Measurements from ENCODE around the gene SULT1A1.
"Not testable (repeated sequence)": the region's sequence is repeated elsewhere in the genome, so short reads cannot be mapped to it uniquely, and the experiment has no call there.

SULT1A1 gene

DNA sequence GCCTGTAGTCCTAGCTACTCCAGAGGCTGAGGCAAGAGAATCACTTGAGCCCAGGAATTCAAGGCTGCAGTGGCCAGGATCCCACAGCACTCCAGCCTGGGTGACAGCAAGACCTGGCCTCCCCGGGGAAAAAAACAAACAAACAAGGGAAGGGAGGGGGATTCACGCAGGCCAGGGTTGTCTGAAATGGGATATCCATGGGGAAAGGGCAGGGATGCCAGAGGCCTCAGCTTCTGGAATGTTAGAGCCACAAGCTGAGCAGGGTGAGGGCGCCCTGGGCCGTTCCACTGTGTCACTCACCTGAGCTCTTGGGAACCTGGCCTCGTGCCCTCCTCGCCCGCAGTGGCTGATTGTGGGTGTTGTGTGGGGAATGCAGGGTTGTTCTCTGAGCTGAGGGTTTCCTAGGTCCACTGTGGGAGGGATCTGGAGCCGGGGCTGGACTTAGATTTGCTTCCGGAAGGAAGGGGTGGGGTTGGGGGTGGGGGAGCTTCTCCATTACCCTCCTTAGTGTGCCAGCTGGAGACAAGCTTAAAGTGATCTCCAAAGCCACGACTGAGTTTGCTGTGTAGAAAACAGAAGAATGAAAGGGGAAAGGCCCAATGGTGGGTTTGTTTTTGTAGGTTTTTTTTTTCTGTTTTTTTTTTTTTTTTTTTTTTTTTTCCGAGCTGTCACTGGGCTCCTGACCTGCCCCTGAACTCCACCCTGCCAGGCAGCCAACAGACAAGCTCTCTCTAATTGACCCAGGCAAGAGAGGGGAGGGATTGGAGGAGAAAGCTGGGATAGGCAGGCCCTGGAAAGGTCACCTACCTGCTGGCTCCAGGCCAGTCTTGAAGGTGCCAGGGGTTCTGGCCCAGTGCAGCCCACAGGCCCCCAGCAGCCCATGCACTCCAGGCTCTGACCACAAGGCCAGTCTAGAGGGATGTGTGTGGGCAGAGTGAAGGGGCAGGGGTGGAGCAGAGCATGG, at the start of gene SULT1A1:
TSS of gene SULT1A1 (minus strand) at position 414 of the 964 bp plus-strand sequence. CDS start 1,189 bp downstream, outside the sequence.
- DNase-seq, result no peak

DNA sequence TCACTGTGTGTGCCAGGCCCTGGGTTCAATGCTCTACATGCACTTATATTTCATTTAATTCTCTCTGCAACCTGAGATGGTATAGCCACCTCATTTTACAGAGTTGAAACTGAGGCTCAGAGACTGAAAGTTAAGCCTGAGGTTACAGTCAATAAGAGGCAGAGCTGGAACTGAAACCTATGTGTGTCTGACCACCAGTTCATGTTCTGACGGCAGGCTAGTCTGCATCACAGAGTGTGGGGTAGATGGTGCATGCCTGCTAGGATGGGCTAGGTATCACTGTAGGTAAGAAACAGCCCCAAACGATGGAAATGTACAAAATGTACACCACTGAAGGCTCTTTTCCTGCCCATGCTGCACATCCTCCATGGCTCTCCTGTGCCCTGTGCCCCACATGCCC, 30.1 kb upstream of the SULT1A1 start:
- not testable (repeated sequence) for DNase-seq

DNA sequence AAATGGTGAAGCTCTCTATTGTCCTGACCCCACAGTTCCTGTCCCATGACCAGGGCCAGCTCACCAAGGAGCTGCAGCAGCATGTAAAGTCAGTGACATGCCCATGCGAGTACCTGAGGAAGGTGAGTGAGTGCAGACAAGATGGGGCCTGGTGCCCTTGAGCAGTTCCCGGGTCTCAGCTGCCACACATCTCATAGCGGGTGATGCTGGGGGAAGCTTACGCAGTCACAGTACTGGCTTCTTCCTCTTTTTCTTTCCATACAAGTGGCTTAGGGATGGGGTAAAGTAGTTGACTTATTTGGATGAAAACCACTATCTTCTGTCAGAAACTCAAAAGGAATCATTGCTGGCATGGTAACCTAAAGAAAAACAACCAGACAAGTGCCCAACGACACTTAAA, 28.5 kb upstream of the SULT1A1 start:
- DNase-seq, result not testable (repeated sequence)

DNA sequence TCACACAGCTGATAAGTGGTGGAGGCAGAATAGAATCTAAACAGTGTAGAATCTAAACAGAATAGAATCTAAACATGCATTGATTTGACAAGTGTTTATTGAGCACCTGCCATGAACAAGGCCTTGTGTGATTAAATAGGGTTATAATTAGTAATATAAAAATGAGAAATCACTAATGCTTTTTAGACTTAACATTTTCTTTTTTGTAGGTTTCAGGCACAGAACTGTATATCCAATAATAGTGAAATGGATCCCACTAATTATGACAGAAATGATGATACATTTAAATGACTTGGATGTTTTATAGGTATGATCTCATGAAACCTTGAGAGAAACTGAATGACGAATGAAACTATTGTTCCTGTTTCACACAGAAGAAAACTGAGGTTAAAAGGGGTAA, 27.9 kb upstream of the SULT1A1 start, which contains the start of gene NPIPB8:
TSS of gene NPIPB8 (plus strand) at position 301 of the 400 bp plus-strand sequence. CDS start 296 bp downstream, outside the sequence.
- DNase-seq, result not testable (repeated sequence)

DNA sequence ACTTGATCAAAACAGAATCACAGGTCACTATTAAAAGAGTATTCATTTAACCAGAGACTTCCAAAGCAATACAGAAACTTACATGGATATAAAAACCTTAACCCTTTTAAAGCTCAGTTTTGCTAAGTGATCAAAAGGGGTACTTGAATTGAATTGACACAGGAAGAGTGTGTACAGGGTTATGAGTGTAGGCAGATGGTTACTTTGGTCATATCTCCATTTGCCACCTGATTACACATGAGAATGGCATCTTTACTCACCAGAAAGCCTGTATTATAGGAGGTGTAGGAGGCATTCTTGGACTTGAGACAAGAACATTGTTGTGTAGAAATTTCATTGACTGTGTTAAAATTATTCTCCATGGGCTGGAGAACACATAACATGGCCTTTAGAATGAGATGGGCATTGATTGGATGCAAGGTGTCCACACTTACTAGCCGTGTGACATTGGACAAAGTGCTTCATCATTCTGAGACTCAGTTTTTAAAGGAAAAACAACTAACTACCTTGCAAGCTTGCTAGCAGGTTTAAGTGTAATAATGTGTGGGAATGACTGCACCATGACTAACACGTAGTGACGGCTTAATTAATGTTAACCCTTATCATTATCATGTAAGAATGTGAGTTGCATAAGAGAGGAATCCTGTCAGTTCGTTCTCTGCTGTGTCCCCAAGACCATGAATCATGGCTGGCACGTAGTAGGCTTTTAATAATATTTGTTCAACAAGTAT, 26.4 kb upstream of the SULT1A1 start:
- not testable (repeated sequence) for DNase-seq

DNA sequence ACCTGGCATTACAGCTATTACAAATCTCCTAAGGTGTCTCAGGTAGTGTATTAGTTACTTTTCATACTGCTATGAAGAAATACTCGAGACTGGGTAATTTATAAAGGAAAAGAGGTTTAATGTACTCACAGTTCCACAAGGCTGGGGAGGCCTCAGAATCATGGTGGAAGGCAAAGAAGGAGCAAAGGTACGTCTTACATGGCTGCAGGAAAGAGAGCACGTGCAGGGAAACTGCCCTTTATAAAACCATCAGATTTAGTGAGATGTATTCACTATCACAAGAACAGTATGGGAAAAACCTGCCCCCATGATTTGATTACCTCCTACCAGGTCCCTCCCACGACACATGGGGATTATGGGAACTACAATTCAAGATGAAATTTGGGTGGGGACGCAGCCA, 21.1 kb upstream of the SULT1A1 start:
- DNase-seq, result not testable (repeated sequence)

DNA sequence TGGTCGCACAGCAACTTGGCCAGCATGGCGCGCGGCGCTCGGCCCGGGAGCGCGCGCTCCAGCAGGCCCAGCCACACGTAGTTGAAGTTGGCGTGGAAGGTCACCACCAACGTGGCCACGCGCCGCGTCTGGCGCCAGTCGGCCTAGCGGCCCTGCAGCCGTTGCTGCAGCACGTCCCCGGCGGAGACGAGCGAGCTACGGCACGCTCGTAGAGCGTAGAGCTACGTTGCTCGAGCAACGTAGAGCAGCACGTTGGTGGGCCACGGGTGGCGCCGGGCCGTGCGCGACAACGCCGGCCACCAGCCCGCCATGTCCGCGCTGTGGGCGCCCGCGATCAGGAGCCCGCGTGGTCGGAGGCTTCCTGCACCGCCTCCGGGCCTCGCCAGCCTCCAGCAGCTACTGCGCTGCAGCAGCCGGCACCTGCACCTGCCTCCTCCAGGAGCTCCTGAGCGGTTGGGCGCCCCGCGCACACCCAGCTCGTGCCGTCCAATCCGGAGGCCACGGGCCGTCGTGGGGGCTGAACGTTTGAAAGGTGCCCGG, 13.4 kb upstream of the SULT1A1 start:
- peak; percentile 18 to 47 (median 43) for DNase-seq

DNA sequence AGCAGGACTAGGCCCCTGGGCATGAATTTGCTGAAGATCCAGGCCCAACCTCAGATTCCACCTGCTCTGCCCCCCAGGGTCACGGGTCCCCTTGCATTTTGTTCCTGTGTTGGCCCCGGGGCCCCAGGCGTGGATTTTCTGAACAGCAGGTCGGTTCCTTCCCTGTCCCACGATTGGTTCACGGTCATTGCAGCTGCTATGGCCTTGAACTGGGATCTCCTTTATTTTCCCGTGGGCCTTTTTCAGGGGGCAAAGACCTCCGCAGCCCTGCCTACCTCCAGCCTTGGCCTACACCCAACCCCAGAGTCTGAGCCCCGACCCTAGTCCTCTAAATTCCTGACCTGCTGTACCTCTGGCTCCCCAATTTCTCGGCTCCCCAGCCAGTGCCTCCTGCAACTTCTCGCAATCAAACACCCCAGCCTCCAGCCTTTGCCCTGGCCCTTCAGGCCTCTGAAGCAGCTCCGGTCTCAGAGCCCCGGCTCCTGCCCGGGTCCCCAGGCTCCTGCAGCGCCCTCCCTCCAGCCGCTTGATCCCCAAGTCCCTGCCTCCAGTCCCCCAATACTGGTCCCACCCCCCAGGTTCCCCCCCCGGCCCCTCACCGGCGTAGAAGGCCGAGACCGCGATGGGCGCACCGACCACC, 12.8 kb upstream of the SULT1A1 start:
- DNase-seq, result not testable (repeated sequence)

DNA sequence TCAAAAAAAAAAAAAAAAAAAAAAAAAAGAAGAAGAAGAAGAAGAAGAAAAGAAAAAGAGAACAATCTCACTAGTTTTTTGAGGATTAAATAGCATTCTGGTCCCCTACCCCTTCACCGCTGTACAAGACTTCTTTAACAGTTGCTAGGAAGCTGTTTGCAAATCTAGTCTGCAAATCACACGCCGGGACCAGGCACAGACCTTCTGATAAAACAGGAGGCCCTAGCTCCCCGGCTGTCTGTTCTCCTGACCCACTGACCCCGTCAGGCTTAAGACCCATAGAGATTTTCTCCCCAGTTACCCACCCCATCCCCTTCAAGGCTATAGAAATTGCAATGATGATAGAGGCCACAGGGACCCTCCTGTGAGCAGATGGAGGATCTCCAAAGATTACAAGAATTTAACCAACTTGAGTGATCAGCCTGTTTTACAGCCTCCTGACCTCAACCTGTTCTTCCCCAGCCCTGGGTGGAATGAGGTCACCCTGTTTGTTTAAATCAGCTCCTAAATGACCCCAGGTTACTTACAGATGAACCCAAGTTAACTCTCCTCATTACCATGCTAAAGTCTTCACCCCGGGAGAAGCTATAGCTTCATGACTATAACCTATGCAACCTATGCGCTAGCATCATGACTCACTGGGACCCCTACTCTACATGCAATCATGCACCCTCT, 11.8 kb upstream of the SULT1A1 start:
- DNase-seq, result no peak

DNA sequence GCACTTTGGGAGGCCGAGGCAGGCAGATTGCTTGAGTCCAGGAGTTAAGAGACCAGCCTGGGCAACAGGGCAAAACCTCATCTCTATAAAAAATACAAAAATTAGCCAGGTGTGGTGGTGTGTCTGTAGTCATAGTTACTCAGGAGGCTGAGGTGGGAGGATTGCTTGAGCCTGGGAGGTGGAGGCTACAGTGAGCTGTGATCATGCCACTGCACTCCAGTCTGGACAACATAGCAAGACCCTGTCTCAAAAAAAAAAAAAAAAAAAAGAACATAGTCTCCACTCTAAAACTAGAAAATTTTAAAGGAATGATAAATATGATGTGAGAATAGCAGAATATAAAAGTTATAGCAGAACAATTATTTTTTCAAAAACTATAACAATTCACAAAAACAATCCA, 10.5 kb upstream of the SULT1A1 start:
- not testable (repeated sequence) for DNase-seq

DNA sequence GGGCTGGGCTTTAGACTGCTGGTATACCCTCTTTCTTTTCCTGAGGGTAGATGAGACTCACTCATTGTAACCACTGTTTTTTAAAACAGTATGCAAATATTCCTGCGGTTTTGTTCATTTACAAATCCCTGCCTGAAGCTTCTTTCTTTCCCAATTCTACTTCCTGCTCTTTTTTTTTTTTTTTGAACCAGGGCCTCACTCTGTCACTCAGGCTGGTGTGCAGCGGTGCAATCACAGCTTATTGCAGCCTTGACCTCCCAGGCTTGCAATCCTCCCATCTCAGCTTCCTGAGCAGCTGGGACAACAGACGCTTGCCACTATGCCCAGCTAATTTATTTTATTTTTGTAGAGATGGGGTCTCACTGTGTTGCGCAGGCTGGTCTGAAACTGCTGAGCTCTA, 8.0 kb upstream of the SULT1A1 start:
- no peak for DNase-seq

DNA sequence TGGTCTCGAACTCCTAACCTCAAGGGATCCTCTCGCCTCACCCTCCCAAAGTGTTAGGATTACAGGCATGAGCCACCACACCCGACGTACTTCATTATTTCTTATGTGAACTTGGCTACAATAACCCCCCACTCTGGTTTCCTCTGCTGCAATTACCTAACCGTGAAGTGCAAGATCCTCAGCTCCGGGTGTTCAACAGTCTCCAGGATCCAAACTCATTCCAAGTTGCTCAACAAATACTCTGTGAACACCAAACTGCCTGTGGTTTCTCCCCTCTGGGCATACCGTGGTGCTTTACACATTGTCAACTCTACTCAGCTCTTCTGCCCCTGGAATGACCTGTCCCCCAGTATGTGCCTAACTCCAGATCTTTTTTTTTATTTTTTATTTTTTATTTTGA, 6.8 kb upstream of the SULT1A1 start:
- DNase-seq, result no peak

DNA sequence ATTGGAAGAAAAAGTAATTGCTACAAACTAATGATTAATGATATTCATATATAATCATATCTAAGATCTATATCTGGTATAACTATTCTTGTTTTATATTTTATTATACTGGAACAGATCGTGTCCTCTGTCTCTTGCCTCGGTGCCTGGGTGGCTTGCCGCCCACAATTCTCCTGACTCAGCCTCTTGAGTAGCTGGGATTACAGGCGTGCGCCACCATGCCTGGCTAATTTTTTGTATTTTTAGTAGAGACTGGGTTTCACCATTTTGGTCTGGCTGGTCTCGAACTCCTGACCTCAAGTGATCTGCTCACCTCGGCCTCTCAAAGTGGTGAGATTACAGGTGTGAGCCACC, 6.4 kb upstream of the SULT1A1 start:
- DNase-seq, result not testable (repeated sequence)

DNA sequence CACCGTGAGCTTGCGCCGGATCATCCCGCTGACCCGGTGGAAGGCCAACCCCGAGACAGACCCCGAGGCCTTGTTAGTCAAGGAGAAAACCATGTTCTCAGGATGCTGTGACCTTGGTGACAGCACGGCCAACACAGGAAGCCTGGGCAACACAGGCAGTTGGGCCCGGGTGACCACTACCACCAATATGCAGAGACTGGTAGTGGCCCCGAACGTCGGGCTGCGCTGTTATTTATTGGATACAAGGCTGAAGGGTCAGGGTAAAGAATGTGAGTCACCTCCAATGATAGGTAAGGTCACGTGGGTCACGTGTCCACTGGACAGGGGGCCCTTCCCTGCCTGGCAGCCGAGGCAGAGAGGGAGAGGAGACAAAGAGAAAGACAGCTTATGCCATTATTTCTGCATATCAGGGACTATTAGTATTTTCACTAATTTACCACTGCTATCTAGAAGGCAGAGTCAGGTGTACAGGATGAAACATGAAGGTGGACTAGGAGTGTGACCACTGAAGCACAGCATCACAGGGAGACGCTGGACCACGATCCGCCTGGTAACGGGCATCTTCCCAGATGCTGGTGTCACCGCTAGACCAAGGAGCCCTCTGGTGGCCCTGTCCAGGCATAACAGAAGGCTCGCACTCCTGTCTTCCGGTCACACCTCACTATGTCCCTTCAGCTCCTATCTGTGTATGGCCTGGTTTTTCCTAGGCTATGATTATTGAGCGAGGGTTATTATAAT, 5.8 kb upstream of the SULT1A1 start:
- DNase-seq, result not testable (repeated sequence)

DNA sequence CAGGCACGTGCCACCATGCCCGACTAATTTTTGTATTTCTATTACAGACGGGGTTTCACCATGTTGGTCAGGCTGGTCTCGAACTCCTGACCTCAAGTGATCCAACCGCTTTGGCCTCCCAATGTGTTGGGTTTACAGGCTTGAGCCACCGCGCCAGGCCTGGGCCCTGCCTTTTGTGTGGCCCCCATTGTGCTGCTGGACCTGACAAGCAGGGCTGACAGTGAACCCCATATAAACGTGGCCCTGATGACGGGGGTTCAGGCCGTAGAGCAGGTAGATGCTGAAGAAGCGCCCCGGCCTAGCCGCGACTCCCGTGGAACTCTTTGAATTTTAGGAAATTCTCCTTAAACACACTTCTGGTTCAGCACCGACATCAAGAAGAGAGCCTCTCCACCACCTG, 4.7 kb upstream of the SULT1A1 start:
- DNase-seq, result not testable (repeated sequence)

DNA sequence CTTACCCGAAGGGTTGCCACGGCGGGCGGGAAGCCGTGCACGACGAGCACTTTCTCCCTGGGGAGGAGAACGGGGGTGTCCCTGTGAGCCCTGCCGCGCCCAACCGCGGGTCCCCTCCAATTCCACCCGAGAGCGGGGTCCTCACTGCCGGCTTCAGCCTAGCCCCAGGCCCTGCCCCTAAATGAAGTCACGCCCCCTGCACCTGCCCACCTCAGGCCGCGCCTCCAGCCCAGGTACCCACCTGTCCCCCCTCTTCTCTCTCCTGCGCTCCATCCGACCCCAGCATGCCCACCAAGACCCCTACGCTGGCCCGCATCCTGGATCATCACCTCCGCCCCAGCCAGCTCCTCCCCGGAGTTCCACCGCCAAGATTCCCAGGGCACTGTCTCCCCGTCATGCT, 4.1 kb upstream of the SULT1A1 start:
- DNase-seq, result not testable (repeated sequence)

DNA sequence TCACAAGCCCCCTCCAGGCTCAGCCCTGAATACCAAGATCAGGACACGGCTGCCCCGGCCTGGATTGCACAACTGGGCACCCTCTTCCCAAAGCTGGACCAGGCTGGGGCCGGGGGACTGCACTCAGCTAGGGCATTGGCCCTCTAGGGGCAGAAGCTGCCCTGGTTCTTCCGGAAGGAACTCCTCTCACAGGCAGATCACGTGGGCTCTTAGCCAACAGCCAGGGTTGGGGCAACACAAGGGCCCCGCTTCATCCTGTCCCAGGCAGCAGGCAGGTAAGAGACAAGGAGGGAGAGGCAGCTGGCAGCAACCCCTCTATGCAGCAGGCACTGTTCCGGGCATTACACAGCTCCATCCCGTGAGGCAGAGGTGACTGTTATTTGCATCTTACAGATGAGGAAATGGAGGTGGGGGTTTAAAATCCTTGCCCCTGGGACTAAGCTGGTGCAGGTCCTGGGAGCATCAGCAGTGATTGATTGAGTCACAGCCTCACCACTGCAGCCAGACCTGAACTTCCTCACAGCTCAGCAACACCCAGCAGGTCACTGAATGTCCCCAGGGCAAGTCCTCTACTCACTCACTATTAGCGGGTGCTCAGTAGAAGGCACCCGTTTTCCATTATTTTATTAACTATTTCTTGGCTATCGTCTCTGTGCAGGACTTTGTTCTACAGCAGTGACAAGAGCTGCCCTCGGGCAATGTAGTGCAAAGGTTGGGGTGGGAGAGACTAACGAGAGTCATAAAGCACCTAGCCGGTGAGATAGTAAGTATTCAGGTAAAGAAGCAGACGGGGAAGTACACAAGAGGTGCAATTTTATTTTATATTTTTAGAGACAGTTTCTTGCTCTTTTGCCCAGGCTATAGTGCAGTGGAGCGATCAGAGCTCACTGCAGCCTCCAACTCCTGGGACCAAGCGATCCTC, 2.8 kb upstream of the SULT1A1 start:
- DNase-seq, result not testable (repeated sequence)

DNA sequence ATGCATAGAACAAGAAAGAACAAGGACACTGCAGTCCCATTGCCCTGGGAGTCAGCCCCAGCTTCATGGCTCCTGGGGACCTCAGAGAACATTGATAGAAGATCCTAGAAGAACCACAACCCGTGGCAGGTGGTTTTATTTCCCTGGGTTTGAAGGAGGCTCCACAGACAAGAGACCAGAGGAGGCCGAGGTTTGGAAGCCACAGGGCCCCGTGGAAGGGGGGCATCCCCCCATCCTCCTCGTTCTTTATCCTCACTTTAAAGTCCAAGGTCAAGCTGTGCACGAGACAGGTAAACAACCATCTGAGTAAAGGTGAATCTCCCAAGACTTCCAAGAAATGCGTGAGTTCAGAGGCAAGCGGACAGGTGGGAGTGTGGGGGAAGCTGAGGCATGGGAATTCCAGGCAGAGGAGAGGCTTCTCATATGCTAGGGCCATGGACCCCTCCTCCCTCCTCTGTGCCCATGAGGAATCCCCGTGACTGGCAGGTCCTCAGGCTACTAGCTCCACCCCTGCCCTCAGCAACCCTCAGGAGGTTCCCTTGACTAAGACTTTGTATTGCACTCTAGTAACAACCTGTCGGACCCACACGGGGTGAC, 849 bp upstream of the SULT1A1 start:
- no peak for DNase-seq

DNA sequence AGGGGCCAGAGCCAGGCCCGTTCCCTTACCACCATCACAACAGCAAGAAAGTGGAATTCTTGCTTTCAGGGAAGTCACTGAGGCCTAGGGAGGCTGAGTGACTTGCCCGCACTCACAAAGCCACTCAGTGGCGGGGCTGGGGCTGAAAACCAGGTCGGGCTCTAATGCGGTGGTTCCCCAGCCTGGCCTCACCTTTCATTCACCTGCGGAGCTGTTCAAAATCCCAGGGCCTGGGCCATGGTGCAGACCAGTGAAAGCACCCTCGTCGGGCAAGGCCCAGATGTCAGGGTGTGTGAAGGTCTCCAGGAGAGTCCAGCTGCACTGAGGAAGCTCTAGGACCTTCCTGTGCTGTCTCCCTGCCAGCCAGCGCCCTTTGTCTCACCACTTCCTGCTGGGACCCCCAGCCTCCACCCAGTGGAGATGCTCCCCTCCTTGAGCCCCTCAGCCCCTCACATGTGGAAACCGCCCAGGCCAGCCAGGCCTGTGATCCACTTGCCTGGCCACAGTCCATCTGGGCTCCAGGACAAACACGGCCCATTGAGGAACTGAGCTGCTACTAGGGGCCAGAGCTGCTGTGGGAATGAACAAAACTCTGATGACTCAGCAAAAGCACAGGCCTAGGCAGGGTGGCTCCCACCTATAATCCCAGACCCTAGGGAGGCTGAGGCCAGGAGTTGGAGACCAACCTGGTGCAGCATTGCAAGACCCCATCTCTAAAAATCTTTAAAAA, 812 bp downstream of the SULT1A1 start:
- DNase-seq, result not testable (repeated sequence)

All from activated CD4-positive, CD25-positive, alpha-beta regulatory T cell (primary cell).